IMR-90 (cell line): ENCODE measurements around the gene ZNF37A.

ENCODE experiments used
- BHLHE40 ChIP-seq: fragments of 150-350 bp; IDR thresholded peaks from 2 replicates; pipeline ENCODE4 v1.6.1; 2016; ENCODE audit warnings: mild to moderate bottlenecking, low read depth, low read length
- CEBPB ChIP-seq: IDR thresholded peaks from 2 replicates; pipeline ENCODE4 v1.6.1; 2012; ENCODE audit warnings: low read depth, low read length, improper control_type of control experiment
- CHD1 ChIP-seq: IDR thresholded peaks from 2 replicates; pipeline ENCODE4 v1.6.1; 2012; ENCODE audit warnings: low read depth, low read length, improper control_type of control experiment
- FOS ChIP-seq: fragments of 150-350 bp; IDR thresholded peaks from 2 replicates; pipeline ENCODE4 v1.6.1; 2016; ENCODE audit warnings: low read depth, low read length
- MAZ ChIP-seq: IDR thresholded peaks from 2 replicates; pipeline ENCODE4 v1.6.1; 2012; ENCODE audit warnings: low read depth, mild to moderate bottlenecking, low read length, improper control_type of control experiment, moderate library complexity, borderline replicate concordance
- MXI1 ChIP-seq: IDR thresholded peaks from 2 replicates; pipeline ENCODE4 v1.6.1; 2012; ENCODE audit warnings: low read depth, mild to moderate bottlenecking, low read length, moderate library complexity, borderline replicate concordance
- POLR2A ChIP-seq: IDR thresholded peaks from 2 replicates; pipeline ENCODE4 v1.6.1; 2012; ENCODE audit warnings: mild to moderate bottlenecking, low read depth, low read length
- RAD21 ChIP-seq: IDR thresholded peaks from 2 replicates; pipeline ENCODE4 v1.6.1; 2012; ENCODE audit warnings: low read length, improper control_type of control experiment
- RCOR1 ChIP-seq: IDR thresholded peaks from 2 replicates; pipeline ENCODE4 v1.6.1; 2012; ENCODE audit warnings: mild to moderate bottlenecking, low read length, improper control_type of control experiment; ENCODE audit not compliant: insufficient replicate concordance
- SMC3 ChIP-seq: fragments of 150-350 bp; IDR thresholded peaks from 2 replicates; pipeline ENCODE4 v1.6.1; 2016; ENCODE audit warnings: low read depth, mild to moderate bottlenecking, antibody characterized with exemption, low read length, moderate library complexity
- TF ChIP-seq, protein P1 (sequence below): conservative IDR thresholded peaks from 2 replicates; pipeline ENCODE4 v1.5.1; 2012; ENCODE audit warnings: mild to moderate bottlenecking, low read depth, low read length, improper control_type of control experiment
- TF ChIP-seq, protein P2 (sequence below): fragments of 150-350 bp; IDR thresholded peaks from 2 replicates; pipeline ENCODE4 v1.6.1; 2017; ENCODE audit warnings: mild to moderate bottlenecking, antibody characterized with exemption, low read length, low read depth
- TF ChIP-seq, protein P3 (sequence below): fragments of 150-350 bp; IDR thresholded peaks from 2 replicates; pipeline ENCODE4 v1.6.1; 2016; ENCODE audit warnings: low read depth, mild to moderate bottlenecking, low read length, moderate library complexity, borderline replicate concordance

DNA sequence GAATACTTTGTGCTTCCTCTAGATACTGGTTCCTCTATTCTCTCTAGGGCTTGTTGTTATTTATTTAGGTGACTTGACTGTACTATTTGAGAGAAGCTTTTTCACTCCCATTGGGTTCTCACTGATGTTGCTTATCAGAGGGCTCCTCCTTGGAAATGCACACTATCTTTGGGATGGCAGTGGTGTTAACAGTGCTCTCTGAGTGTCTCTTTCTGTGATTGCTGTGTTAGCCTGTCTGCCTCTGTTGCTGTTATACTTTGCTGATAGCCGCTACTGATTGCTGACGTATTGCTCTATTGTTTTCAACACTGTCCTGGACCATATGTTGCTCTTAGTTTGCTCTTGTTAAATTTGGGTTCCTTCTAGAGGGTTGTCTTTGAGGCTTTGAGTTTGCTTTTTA, 49.0 kb upstream of the ZNF37A start:
- TF ChIP-seq, protein P1, sequence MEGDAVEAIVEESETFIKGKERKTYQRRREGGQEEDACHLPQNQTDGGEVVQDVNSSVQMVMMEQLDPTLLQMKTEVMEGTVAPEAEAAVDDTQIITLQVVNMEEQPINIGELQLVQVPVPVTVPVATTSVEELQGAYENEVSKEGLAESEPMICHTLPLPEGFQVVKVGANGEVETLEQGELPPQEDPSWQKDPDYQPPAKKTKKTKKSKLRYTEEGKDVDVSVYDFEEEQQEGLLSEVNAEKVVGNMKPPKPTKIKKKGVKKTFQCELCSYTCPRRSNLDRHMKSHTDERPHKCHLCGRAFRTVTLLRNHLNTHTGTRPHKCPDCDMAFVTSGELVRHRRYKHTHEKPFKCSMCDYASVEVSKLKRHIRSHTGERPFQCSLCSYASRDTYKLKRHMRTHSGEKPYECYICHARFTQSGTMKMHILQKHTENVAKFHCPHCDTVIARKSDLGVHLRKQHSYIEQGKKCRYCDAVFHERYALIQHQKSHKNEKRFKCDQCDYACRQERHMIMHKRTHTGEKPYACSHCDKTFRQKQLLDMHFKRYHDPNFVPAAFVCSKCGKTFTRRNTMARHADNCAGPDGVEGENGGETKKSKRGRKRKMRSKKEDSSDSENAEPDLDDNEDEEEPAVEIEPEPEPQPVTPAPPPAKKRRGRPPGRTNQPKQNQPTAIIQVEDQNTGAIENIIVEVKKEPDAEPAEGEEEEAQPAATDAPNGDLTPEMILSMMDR = no peak
- TF ChIP-seq MAZ = no peak
- TF ChIP-seq CHD1 = no peak
- no peak for TF ChIP-seq POLR2A
- no peak for TF ChIP-seq RAD21
- TF ChIP-seq SMC3 = no peak
- TF ChIP-seq, protein P2, sequence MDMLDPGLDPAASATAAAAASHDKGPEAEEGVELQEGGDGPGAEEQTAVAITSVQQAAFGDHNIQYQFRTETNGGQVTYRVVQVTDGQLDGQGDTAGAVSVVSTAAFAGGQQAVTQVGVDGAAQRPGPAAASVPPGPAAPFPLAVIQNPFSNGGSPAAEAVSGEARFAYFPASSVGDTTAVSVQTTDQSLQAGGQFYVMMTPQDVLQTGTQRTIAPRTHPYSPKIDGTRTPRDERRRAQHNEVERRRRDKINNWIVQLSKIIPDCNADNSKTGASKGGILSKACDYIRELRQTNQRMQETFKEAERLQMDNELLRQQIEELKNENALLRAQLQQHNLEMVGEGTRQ = no peak
- no peak for TF ChIP-seq FOS
- TF ChIP-seq, protein P3, sequence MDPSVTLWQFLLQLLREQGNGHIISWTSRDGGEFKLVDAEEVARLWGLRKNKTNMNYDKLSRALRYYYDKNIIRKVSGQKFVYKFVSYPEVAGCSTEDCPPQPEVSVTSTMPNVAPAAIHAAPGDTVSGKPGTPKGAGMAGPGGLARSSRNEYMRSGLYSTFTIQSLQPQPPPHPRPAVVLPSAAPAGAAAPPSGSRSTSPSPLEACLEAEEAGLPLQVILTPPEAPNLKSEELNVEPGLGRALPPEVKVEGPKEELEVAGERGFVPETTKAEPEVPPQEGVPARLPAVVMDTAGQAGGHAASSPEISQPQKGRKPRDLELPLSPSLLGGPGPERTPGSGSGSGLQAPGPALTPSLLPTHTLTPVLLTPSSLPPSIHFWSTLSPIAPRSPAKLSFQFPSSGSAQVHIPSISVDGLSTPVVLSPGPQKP = no peak
- TF ChIP-seq MXI1 = no peak
- TF ChIP-seq CEBPB = no peak
- TF ChIP-seq RCOR1 = no peak
- TF ChIP-seq BHLHE40 = no peak
